ENCODE data around the gene IFITM5. TPM values are rescaled to one million over a fixed set of nuclear protein-coding genes. Genes with fewer than 3 reads are reported as not detected.
"Not testable (repeated sequence)": the region's sequence is repeated elsewhere in the genome, so short reads cannot be mapped to it uniquely, and the experiment has no call there.

The IFITM5 gene
- total RNA-seq, 1 experiment from 2014 or later: not detected

DNA sequence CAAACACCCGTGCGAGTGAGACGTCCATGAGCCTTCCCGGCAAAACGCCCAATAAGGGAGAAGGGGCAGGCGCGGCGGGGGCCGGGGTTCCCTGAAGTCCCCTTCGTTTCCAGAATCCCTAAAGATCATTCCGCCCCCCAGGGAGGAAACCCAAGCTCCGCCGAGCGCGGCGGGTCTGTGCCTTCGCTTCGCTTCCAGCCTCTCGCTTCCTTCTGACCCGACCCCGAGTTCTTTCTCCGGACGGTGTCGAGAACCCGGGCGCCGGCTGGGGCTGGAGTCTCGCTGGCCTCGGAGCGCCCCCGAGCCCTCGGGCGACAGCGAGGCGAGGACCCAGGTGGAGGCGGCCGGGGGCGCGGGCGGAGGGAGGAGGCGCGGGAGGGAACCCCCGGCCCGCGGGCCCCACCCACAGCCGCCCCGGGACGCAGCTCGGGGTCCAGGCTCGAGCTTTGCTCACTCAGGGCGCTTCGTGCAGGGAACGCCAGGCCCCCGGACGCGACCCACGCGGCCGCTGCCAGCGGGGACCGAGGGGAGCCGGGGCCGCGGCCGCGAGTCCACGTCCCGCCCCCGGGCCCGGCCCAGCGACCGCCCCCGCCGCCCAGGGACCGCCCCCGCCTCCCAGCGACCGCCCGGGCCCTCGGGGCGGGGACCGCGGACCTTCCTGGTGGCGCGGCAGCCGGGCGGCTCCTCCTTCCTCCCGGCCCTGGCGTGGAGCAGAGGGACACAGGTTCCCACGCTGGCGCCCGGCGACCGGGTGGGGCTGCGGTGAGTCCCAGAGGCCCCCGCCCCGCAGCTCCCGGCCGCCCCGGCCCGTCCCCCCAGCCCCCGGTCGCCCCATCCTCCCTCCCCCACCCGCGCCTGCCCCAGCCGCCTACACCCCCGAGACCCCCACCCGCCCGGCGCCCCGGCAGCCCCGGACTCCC, 10.6 kb downstream of the IFITM5 start, which contains the start of gene PGGHG:
Gene PGGHG (plus strand): TSS at position 649 of the 920 bp plus-strand sequence. CDS start 691 bp downstream, outside the sequence.
- H3K9me3 ChIP-seq (replicated peaks): no peaks in the 10 kb centered on the region
- H3K27ac ChIP-seq: no peak within 1 kb of the TSS
- peak; percentile 63 to 72 for DNase-seq
- peaks cover 6% of the 10 kb centered on the region; the same call in 1 of the 2 replicates for H3K4me1 ChIP-seq
- peaks cover 26% of the 10 kb centered on the region for H3K27me3 ChIP-seq
- H3K36me3 ChIP-seq: no peaks in the 10 kb centered on the region
- peak within 1 kb of the TSS; percentile 71 for H3K4me3 ChIP-seq

DNA sequence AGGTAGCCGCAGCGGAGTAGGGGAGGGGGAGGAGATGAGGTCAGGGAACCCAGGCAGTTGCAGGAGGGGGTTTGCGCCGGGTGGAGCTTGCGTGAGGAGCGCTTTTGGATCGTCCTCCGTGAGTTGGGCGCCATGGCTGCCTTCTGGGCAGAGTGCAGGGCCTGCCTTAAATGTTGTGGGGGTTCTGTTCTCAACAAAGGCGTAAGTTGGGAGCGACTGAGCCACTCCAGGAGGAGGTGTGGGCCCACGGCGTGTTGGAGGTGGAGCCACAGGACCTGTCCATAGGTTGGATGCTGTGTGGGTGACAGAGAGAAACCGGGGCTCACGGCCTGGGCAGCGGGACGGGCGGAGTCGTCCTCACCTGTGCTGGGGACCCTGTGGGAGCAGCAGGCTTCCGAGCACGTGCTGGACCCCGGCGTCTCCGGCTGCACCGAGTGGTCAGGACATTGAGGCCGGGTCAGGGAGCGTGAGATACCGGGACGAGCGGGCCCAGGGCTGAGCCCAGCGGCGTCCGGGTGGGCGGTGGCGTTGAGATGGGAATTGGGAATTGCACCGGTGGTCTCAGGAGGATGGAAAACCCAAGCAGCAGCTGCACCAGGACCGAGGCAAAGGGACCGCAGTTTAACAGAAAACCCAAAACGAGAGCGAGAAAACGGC, 11.4 kb downstream of the IFITM5 start:
- Histone ChIP-seq H3K9me3 (replicated peaks) (no peaks in the 10 kb centered on the region), H3K36me3 (no peaks in the 10 kb centered on the region), H3K4me1 (peaks cover 6% of the 10 kb centered on the region; the same call in 1 of the 2 replicates), H3K4me3 (peak overlapping the region; percentile 71), H3K27ac (no peak overlapping the region), H3K27me3 (peaks cover 26% of the 10 kb centered on the region)
- no peak for DNase-seq

DNA sequence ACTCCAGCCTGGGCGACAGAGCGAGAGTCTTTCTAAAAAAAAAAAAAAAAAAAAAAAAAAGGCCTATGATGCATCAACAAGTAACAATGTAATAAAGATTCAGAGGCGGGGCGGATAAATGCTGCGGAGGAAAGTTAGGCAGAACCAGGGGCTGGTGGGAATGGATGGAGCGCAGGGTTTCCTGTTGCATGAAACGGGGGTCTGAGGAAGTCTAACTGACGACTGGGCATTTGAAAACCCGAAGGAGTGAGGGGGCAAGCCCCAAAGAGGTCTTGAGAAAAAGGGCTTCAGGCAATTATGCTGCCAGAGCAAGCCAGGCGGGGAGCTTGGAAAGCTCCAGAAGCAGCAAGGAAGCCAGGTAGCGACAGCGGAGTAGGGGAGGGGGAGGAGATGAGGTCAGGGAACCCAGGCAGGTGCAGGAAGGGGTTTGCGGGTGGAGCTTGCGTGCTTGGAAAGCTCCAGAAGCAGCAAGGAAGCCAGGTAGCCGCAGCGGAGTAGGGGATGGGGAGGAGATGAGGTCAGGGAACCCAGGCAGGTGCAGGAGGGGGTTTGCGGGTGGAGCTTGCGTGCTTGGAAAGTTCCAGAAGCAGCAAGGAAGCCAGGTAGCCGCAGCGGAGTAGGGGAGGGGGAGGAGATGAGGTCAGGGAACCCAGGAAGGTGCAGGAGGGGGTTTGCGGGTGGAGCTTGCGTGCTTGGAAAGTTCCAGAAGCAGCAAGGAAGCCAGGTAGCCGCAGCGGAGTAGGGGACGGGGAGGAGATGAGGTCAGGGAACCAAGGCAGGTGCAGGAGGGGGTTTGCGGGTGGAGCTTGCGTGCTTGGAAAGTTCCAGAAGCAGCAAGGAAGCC, 12.1 kb downstream of the IFITM5 start:
- H3K4me3 ChIP-seq; H3K27ac ChIP-seq; H3K36me3 ChIP-seq; H3K9me3 ChIP-seq (replicated peaks); DNase-seq; H3K4me1 ChIP-seq: not testable (repeated sequence)
- H3K27me3 ChIP-seq: peaks cover 26% of the 10 kb centered on the region

DNA sequence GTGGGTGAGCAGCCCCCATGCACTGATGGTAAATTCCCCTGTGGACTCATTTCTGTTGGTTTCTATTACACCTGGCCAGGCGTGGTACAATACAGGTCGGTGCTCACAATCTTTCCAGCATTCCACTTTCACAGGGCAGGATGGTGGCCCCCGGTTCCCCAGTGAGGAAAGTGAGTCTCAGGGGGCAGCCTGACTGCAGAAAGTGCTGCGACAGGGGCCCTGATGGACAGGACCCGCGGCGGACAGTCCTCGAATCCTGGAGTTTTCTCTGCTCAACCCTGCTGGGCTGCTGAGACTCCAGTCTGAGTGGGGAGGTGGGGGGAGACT, 13.5 kb downstream of the IFITM5 start:
- no peak for DNase-seq
- Histone ChIP-seq H3K27me3 (peaks cover 26% of the 10 kb centered on the region), H3K4me3 (no peak overlapping the region), H3K27ac (no peak overlapping the region), H3K4me1 (peaks cover 6% of the 10 kb centered on the region; the same call in 1 of the 2 replicates), H3K36me3 (no peaks in the 10 kb centered on the region), H3K9me3 (replicated peaks) (no peaks in the 10 kb centered on the region)

DNA sequence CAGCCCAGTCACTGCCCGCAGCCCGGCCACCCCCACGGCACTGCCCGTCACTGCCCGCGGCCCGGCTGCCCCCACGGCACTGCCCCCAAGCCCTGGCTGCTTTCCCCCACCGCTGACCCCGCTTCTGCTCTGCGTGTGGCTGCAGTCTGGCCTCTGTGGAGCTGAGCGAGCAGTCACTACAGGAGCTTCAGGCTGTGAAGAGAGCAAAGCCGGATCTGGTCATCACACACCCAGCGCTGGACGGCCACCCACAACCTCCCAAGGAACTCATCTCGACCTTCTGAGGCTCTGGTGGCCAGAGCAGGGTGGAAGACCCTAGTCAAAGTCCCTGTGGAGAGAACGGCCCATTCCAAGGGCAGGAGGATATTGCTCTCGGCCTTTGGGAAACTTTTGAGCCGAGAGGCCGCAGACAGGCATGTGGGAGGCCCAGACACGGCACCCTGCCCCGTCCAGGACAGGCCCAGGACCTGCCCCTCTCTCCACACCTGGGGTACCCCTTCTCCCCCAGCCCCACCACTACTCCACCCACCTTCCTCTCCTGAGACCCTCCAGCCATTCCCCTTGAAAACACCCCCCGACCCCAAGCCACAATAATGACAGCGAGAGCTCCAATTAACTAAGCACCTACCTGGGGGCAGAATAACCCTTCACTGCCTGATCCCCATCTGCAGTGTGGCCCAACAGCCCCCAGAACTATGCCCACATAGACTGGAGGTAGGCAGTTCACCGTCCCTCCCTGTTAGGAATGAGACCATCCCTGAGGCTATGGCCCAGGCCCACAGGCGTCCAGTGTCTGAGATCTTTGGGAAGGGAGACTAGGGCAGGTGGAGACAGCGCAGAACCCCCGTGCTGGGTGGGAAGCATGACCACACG, 14.1 kb downstream of the IFITM5 start:
- Histone ChIP-seq H3K4me1 (peaks cover 6% of the 10 kb centered on the region; the same call in 1 of the 2 replicates), H3K4me3 (no peak overlapping the region), H3K36me3 (no peaks in the 10 kb centered on the region), H3K27me3 (peaks cover 26% of the 10 kb centered on the region), H3K9me3 (replicated peaks) (no peaks in the 10 kb centered on the region), H3K27ac (no peak overlapping the region)
- no peak for DNase-seq

DNA sequence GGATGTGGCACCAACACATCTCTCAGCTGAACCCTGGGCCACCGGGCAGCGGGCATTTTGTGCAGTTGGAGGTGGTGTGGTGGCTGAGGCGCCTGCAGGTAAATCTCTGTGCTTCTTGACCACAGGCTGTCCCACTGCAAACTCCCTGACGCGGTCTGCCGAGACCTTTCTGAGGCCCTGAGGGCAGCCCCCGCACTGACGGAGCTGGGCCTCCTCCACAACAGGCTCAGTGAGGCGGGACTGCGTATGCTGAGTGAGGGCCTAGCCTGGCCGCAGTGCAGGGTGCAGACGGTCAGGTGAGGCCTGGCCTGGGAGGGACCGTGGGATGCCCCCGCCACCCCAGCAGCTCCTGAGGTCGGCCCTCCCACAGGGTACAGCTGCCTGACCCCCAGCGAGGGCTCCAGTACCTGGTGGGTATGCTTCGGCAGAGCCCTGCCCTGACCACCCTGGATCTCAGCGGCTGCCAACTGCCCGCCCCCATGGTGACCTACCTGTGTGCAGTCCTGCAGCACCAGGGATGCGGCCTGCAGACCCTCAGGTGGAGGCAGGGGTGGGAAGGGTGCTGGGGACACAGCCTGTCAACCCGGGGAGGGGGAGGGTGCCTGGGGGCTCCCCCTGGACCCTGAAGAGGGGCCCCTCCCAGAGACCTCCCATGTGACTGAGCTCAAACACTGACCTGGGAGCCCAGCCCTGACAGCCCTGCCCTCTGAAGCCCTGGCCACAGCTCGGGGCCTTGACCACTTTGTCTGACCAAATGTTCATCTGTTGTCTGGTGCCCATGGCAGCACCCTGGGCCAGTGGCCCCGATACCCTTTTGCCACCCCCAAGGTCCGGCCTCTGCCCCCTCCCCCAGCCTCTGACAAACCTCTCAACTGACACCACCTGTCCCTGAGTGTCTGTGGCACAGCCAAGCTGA, 15.0 kb downstream of the IFITM5 start:
- H3K36me3 ChIP-seq: no peaks in the 10 kb centered on the region
- DNase-seq: peak in 1 of 2 experiments; percentile 35

DNA sequence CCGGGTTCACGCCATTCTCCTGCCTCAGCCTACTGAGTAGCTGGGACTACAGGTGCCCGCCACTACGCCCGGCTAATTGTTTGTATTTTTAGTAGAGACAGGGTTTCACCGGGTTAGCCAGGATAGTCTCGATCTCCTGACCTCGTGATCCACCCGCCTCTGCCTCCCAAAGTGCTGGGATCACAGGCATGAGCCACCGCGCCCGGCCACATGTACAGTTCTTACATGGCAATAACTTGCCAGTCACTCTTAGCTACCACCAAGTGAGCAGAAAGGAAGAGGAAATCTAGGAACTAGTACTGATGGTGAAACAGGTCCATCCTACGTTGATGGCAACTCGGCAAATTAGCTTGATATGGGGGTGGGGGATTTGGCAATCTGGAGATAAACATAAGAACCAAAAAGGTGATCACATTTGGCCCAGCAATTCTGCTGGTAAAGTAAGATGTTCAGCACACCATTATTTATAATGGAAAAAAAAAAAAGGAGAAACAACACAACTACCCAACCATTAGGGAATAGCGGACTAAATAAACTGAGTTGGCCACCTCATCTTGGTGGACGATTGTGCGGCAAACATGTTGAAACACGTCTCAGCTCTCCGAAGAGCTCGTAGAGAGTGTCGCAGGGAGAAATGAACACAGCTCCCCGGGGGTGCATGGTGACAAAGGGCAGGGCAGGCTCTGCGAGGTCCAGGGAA, 15.8 kb downstream of the IFITM5 start:
- Histone ChIP-seq H3K36me3 (no peaks in the 10 kb centered on the region), H3K4me3 (no peak overlapping the region), H3K27ac (no peak overlapping the region), H3K4me1 (peaks cover 6% of the 10 kb centered on the region; the same call in 1 of the 2 replicates), H3K27me3 (peaks cover 26% of the 10 kb centered on the region), H3K9me3 (replicated peaks) (no peaks in the 10 kb centered on the region)
- no peak for DNase-seq

More for the DNA sequence above, 15.0 kb downstream of the IFITM5 start:
- no peak overlapping the region for H3K27ac ChIP-seq
- H3K27me3 ChIP-seq: peaks cover 26% of the 10 kb centered on the region
- no peaks in the 10 kb centered on the region for H3K9me3 ChIP-seq (replicated peaks)
- H3K4me1 ChIP-seq: peaks cover 6% of the 10 kb centered on the region; the same call in 1 of the 2 replicates
- no peak overlapping the region for H3K4me3 ChIP-seq

DNA sequence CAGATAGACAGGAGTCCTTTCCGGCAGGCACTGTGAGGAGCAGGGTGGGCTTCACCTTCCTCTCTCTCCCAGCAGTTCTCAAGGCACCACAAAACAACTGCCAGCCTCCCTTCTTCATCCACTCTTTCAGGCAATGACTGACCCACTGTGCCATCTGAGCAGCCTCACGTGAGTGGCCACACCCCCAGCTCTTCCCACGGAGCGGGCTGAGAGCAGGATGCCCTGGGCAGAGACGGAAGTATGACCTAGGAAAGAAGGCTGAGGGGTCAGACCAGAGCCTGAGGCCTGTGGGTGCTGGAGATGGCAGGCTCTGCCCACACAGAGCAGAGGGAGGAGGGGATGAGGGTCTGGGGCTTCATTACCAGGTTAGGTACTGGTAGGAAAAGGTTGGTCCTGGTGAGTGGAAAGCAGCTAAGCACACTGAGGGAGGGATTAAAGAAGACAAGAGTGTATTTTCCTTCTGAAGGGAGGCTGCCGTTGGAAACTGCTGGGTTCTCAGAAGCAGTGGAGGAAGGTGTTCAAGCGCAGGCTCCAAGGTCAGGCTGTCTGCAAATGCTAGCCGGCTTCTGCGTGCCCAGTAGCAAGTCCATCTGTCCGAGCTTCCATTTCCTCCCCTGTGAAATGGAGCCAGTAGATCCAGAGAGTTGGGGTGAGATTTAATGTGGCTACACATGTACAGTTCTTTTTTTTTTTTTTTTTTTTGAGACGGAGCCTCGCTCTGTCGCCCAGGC, 16.5 kb downstream of the IFITM5 start:
- Histone ChIP-seq H3K27me3 (peaks cover 19% of the 10 kb centered on the region), H3K9me3 (replicated peaks) (no peaks in the 10 kb centered on the region), H3K4me1 (peaks cover 6% of the 10 kb centered on the region; the same call in 1 of the 2 replicates), H3K4me3 (no peak overlapping the region), H3K27ac (no peak overlapping the region), H3K36me3 (no peaks in the 10 kb centered on the region)
- no peak for DNase-seq

DNA sequence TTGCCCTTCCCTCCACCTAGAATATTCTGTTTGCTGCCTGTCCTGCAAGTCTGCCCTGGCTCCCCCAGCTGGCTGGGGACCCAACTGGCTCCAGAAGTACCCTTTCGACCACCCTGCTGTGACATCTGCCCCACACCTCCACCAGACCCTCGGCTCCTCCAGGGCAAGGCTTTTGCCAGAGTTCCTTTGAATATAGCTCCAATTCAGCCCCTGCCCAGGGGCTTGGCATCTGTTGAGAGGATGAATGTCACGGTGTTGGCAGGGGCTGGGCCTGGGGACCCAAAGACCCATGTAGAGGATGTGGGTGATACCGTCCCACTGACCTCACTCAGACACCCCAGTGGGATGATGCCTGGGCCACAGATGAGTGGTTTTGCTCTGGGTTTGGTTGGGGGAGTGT, 17.2 kb downstream of the IFITM5 start:
- DNase-seq: no peak
- no peaks in the 10 kb centered on the region for H3K36me3 ChIP-seq
- H3K9me3 ChIP-seq (replicated peaks): no peaks in the 10 kb centered on the region
- peaks cover 6% of the 10 kb centered on the region; the same call in 1 of the 2 replicates for H3K4me1 ChIP-seq
- H3K27me3 ChIP-seq: peaks cover 19% of the 10 kb centered on the region
- H3K4me3 ChIP-seq: no peak overlapping the region
- H3K27ac ChIP-seq: no peak overlapping the region

DNA sequence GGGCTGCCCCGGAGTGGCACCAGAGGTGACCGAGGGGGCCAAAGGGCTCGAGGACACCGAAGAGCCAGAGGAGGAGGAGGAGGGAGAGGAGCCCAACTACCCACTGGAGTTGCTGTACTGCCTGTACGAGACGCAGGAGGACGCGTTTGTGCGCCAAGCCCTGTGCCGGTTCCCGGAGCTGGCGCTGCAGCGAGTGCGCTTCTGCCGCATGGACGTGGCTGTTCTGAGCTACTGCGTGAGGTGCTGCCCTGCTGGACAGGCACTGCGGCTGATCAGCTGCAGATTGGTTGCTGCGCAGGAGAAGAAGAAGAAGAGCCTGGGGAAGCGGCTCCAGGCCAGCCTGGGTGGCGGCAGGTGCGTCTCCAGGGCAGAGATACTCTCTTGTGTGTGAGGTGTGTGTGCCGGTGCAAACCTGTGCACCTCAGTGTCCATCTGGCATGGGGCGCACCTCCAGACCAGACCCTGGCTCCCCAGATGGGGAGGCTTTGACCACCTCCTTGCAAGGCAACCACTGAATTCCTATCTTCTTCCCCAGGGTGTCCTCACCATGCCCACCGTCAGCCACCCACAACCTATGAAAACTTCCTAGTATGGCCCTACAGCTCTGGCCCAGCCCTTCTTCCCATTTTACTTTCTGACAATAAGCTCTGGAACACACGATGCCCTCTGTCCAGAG, 17.7 kb downstream of the IFITM5 start:
- Histone ChIP-seq H3K4me1 (peaks cover 6% of the 10 kb centered on the region; the same call in 1 of the 2 replicates), H3K9me3 (replicated peaks) (no peaks in the 10 kb centered on the region), H3K27ac (no peak overlapping the region), H3K4me3 (no peak overlapping the region), H3K27me3 (peaks cover 19% of the 10 kb centered on the region), H3K36me3 (no peaks in the 10 kb centered on the region)
- no peak for DNase-seq

DNA sequence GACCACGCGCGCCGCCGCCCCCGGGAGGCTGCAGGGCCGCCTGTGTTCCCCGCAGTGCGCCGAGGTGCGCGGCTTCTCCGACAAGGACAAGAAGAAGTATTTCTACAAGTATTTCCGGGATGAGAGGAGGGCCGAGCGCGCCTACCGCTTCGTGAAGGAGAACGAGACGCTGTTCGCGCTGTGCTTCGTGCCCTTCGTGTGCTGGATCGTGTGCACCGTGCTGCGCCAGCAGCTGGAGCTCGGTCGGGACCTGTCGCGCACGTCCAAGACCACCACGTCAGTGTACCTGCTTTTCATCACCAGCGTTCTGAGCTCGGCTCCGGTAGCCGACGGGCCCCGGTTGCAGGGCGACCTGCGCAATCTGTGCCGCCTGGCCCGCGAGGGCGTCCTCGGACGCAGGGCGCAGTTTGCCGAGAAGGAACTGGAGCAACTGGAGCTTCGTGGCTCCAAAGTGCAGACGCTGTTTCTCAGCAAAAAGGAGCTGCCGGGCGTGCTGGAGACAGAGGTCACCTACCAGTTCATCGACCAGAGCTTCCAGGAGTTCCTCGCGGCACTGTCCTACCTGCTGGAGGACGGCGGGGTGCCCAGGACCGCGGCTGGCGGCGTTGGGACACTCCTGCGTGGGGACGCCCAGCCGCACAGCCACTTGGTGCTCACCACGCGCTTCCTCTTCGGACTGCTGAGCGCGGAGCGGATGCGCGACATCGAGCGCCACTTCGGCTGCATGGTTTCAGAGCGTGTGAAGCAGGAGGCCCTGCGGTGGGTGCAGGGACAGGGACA, 18.4 kb downstream of the IFITM5 start:
- no peaks in the 10 kb centered on the region for H3K36me3 ChIP-seq
- no peak overlapping the region for H3K4me3 ChIP-seq
- 0 out of 2 replicates have a peak, but pooled peaks cover 4% of the 10 kb centered on the region for H3K9me3 ChIP-seq (replicated peaks)
- no peak overlapping the region for H3K27ac ChIP-seq
- H3K27me3 ChIP-seq: peaks cover 19% of the 10 kb centered on the region
- H3K4me1 ChIP-seq: peaks cover 6% of the 10 kb centered on the region; the same call in 1 of the 2 replicates
- no peak for DNase-seq

All from SJCRH30 (cell line).